BJ (cell line): ENCODE measurements around the gene RGL2. TPM values are rescaled to one million over a fixed set of nuclear protein-coding genes. Genes with fewer than 3 reads are reported as not detected.
A peak's percentile ranks its signal among the peaks of the same experiment; 100 is the strongest.

ENCODE experiments used
- CTCF ChIA-PET: fragments of 350-600 bp; formaldehyde crosslinking; extraction: SDS; loops from one replicate; lab custom pipeline; 2021; ENCODE audit warnings: antibody characterized with exemption, inconsistent platforms; lab: Yijun Ruan, JAX
- POLR2A ChIA-PET: fragments of 300-600 bp; sonication (Branson Sonifier 250); formaldehyde crosslinking; extraction: SDS; loops from one replicate; lab custom pipeline; 2021; ENCODE audit warnings: antibody characterized with exemption; lab: Charles Lee
- DNase-seq: peaks from one replicate; pipeline ENCODE4 v3.0.0-alpha.2; 2011; ENCODE audit warnings: low read depth
- H3K27me3 ChIP-seq: 2 replicates; pipeline ENCODE4 v1.6.0; 2011; ENCODE audit warnings: low read length; ENCODE audit not compliant: control insufficient read depth, insufficient read depth
- H3K36me3 ChIP-seq: 2 replicates; pipeline ENCODE4 v1.5.1; 2011; ENCODE audit warnings: low read length; ENCODE audit not compliant: control insufficient read depth, insufficient read depth
- H3K4me3 ChIP-seq: 2 replicates; pipeline ENCODE4 v1.5.1; 2011; ENCODE audit warnings: low read depth, mild to moderate bottlenecking, control low read depth, low read length
- polyA plus RNA-seq: library from polyadenylated mRNA; depleted of rRNA; stranded (reverse); fragments of >200 nt; gene quantifications from 2 replicates; pipeline ENCODE4 v1.2.3, GENCODE V29; 2011; rRNA removed
- TF ChIP-seq, protein P1 (sequence below): IDR thresholded peaks from 2 replicates; pipeline ENCODE4 v1.5.1; 2011; ENCODE audit warnings: low read depth, mild to moderate bottlenecking, control low read depth, inconsistent platforms, low read length, moderate library complexity; ENCODE audit not compliant: insufficient read depth

RGL2 gene
- polyA plus RNA-seq, 1 experiment: 35.2 TPM

DNA sequence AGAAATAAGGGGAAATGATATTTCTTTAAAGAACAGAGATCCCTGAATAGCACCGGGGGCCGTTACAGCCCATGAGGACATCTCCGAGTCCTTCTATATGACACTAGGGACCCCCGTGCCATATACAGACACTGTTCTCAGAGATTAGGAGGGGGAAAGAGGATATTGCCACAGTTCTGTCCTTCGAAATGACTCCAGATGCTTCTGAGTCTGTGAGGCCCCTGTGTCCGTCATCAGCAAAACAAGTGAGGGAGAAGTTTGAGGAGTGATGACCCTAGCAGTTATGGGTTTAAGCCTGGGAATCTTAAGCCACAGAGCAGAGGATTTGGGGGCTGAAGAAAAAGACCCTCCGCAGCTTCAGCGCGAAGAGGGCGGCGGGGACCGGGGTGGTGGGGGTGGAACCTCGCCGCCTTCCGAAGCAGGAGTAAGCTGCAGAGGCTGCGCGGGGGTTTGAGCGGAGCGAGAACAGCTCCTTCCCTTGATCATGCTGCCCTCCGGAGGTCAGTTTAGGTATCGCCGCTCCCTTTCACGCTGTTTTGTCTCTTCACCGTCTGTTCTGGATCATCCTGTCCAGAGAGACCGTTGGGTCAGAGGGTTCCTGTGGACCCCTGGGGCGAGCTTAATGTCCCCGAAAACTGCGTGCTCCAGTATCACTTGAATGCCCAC, 50.6 kb downstream of the RGL2 start:
- H3K36me3 ChIP-seq: no peaks in the 10 kb centered on the region
- H3K27me3 ChIP-seq: peaks cover 2% of the 10 kb centered on the region; the same call in 1 of the 2 replicates
- peak overlapping the region; percentile 36 for H3K4me3 ChIP-seq
- TF ChIP-seq, protein P1, sequence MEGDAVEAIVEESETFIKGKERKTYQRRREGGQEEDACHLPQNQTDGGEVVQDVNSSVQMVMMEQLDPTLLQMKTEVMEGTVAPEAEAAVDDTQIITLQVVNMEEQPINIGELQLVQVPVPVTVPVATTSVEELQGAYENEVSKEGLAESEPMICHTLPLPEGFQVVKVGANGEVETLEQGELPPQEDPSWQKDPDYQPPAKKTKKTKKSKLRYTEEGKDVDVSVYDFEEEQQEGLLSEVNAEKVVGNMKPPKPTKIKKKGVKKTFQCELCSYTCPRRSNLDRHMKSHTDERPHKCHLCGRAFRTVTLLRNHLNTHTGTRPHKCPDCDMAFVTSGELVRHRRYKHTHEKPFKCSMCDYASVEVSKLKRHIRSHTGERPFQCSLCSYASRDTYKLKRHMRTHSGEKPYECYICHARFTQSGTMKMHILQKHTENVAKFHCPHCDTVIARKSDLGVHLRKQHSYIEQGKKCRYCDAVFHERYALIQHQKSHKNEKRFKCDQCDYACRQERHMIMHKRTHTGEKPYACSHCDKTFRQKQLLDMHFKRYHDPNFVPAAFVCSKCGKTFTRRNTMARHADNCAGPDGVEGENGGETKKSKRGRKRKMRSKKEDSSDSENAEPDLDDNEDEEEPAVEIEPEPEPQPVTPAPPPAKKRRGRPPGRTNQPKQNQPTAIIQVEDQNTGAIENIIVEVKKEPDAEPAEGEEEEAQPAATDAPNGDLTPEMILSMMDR: peak; percentile 88
- CTCF ChIA-PET: interaction anchor here (0.6 to 4.2 kb wide), 45 partner anchors 10 to 315 kb away, joined by 3 to 34 read pairs (median 5); partner anchors contain the start of genes HSD17B8, RING1, RPS18 and RXRB
- no peak for DNase-seq
- POLR2A ChIA-PET: interaction anchor here (0.5 to 1.0 kb wide), 3 partner anchors 23 to 162 kb away, joined by 3 to 6 read pairs (median 5); partner anchors contain the start of genes RPS18 and VPS52

DNA sequence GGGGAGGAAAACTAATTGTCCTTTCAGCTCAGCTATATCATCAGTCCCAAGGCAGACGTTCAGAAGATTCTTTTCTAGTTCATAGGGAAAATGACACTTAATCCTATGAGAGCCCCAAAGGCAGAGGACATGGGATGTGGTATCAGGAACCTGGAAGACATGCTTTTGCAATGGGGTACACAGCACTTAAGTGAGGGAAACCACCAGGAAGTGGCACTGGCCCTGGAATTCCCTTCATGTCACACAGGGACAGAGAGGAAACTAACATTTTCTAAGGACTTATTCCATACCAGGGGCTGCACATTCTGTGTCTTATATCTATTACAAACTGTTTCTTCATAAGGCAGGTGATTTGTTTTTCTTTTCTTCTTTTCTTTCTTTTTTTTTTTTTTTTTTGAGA, 55.3 kb downstream of the RGL2 start:
- Histone ChIP-seq H3K36me3 (no peaks in the 10 kb centered on the region), H3K4me3 (no peak overlapping the region), H3K27me3 (peaks cover 6% of the 10 kb centered on the region)
- CTCF ChIA-PET: interaction anchor here (0.8 kb wide), 1 partner anchor 34 kb away, joined by 3 read pairs; no protein-coding TSS in a partner anchor
- DNase-seq: no peak
- TF ChIP-seq, protein P1: no peak
- POLR2A ChIA-PET: no interaction called here

DNA sequence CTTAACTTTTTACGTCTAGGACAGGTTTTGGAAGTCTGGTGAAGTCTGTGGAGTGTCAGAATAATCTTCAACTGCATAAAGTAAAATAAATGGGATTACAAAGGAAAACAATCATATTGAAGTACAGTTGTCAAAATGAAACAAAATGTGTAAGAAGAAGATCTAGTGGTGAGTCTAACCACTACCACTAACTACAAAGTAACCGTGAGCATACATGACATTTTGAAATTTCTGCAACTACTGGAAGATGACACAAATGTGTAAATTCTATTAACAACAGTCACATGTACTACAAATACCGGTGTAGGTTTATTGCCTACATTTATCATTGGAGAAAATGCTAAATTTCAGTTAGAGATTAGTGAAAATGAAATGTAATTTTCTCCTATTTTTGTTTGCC, 56.8 kb downstream of the RGL2 start:
- Histone ChIP-seq H3K27me3 (peaks cover 8% of the 10 kb centered on the region), H3K4me3 (no peak overlapping the region), H3K36me3 (no peaks in the 10 kb centered on the region)
- TF ChIP-seq, protein P1: no peak
- ChIA-PET CTCF (interaction anchor here (0.6 kb wide), 1 partner anchor 271 kb away, joined by 4 read pairs; no protein-coding TSS in a partner anchor), POLR2A (no interaction called here)
- DNase-seq: no peak

Other genes with a start within 250 kb of the RGL2 start
- gene HLA-DPA1, start 225.3 kb downstream of the RGL2 start, polyA plus RNA-seq: 11.2 and 12.1 TPM in 2 replicates
- gene HLA-DPB1, start 223.0 kb downstream of the RGL2 start, polyA plus RNA-seq: 8.2 and 11.2 TPM in 2 replicates
- gene COL11A2, start 106.5 kb downstream of the RGL2 start, polyA plus RNA-seq: 0.55 and 0.91 TPM in 2 replicates
- 51.3 and 67.9 TPM in 2 replicates for gene RXRB, start 98.3 kb downstream of the RGL2 start, polyA plus RNA-seq
- gene SLC39A7, start 98.1 kb downstream of the RGL2 start, polyA plus RNA-seq: 116 and 151 TPM in 2 replicates
- 2.1 and 3.4 TPM in 2 replicates for gene HSD17B8, start 94.3 kb downstream of the RGL2 start, polyA plus RNA-seq
- 24.4 and 36.6 TPM in 2 replicates for gene RING1, start 90.4 kb downstream of the RGL2 start, polyA plus RNA-seq
- 63.2 and 89.8 TPM in 2 replicates for gene VPS52, start 27.1 kb downstream of the RGL2 start, polyA plus RNA-seq
- 6,221 and 6,433 TPM in 2 replicates for gene RPS18, start 26.9 kb downstream of the RGL2 start, polyA plus RNA-seq
- 2.2 and 4.0 TPM in 2 replicates for gene B3GALT4, start 21.8 kb downstream of the RGL2 start, polyA plus RNA-seq
- gene WDR46, start 9.7 kb downstream of the RGL2 start, polyA plus RNA-seq: 45.6 and 78.9 TPM in 2 replicates
- gene PFDN6, start 9.3 kb downstream of the RGL2 start, polyA plus RNA-seq: 49.0 and 55.5 TPM in 2 replicates
- 23.1 and 37.9 TPM in 2 replicates for gene TAPBP, start 15.1 kb upstream of the RGL2 start, polyA plus RNA-seq
- gene ZBTB22, start 18.8 kb upstream of the RGL2 start, polyA plus RNA-seq: 10.6 and 13.6 TPM in 2 replicates
- 37.5 and 46.9 TPM in 2 replicates for gene DAXX, start 24.0 kb upstream of the RGL2 start, polyA plus RNA-seq
- gene KIFC1, start 92.9 kb upstream of the RGL2 start, polyA plus RNA-seq: 24.2 and 32.4 TPM in 2 replicates
- 37.8 and 54.6 TPM in 2 replicates for gene PHF1, start 112.1 kb upstream of the RGL2 start, polyA plus RNA-seq
- 347 and 369 TPM in 2 replicates for gene CUTA, start 119.2 kb upstream of the RGL2 start, polyA plus RNA-seq
- gene SYNGAP1, start 121.1 kb upstream of the RGL2 start, polyA plus RNA-seq: 4.2 and 5.7 TPM in 2 replicates
- 4.4 and 5.7 TPM in 2 replicates for gene ZBTB9, start 155.6 kb upstream of the RGL2 start, polyA plus RNA-seq